ENCODE data around the gene NOS1AP. TPM values are rescaled to one million over a fixed set of nuclear protein-coding genes. Genes with fewer than 3 reads are reported as not detected.

The NOS1AP gene
- total and polyA plus RNA-seq, 9 of the 15 experiments (the other 6 are each of a cell fraction or from before 2014, with no cell fraction given): 0.07 to 1.5 (median 0.22) TPM

DNA sequence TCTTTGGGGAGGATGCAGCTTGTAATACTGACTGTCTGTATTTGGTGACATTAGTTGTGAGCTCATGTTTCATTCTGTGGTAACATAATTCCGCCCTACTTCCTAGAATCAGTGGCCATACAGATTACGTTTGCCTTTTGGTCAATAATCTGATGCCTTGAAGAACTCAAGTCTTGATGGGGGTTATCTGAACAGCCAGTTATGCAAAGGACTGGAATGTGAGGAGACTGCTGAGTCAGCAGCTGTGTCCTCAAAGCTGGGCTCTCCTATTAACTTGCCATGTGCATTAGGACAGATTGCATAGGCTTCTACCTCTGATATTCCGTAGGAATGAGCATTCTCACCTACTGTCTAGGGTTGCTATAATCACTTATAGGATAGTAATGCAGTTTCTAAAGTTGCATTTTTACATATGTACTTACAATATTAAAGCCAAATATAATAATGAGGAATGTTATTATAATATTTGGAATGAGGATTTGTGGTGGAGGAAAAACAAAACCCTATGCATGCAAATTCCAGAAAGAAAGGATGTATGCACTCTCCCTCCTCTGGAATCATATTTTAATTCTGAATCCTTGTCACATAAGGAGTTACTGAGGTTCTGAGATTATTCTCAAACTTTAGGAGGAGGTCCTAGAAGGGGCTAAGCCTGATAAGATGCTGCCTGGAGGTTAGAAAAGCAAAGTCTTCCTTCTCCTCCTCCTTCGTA lies 116.0 kb downstream of the NOS1AP start (continued):
- TF ChIP-seq ZNF184 (CRISPR knock-in tag; IDR thresholded peaks at IDR 0.05): no peak
- TF ChIP-seq ZNF224 (CRISPR knock-in tag; IDR thresholded peaks at IDR 0.05): no peak
- TF ChIP-seq, protein P1, sequence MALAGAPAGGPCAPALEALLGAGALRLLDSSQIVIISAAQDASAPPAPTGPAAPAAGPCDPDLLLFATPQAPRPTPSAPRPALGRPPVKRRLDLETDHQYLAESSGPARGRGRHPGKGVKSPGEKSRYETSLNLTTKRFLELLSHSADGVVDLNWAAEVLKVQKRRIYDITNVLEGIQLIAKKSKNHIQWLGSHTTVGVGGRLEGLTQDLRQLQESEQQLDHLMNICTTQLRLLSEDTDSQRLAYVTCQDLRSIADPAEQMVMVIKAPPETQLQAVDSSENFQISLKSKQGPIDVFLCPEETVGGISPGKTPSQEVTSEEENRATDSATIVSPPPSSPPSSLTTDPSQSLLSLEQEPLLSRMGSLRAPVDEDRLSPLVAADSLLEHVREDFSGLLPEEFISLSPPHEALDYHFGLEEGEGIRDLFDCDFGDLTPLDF (CRISPR knock-in tag; IDR thresholded peaks at IDR 0.05): no peak
- no peak for TF ChIP-seq KHSRP (IDR thresholded peaks at IDR 0.05)
- TF ChIP-seq, protein P2, sequence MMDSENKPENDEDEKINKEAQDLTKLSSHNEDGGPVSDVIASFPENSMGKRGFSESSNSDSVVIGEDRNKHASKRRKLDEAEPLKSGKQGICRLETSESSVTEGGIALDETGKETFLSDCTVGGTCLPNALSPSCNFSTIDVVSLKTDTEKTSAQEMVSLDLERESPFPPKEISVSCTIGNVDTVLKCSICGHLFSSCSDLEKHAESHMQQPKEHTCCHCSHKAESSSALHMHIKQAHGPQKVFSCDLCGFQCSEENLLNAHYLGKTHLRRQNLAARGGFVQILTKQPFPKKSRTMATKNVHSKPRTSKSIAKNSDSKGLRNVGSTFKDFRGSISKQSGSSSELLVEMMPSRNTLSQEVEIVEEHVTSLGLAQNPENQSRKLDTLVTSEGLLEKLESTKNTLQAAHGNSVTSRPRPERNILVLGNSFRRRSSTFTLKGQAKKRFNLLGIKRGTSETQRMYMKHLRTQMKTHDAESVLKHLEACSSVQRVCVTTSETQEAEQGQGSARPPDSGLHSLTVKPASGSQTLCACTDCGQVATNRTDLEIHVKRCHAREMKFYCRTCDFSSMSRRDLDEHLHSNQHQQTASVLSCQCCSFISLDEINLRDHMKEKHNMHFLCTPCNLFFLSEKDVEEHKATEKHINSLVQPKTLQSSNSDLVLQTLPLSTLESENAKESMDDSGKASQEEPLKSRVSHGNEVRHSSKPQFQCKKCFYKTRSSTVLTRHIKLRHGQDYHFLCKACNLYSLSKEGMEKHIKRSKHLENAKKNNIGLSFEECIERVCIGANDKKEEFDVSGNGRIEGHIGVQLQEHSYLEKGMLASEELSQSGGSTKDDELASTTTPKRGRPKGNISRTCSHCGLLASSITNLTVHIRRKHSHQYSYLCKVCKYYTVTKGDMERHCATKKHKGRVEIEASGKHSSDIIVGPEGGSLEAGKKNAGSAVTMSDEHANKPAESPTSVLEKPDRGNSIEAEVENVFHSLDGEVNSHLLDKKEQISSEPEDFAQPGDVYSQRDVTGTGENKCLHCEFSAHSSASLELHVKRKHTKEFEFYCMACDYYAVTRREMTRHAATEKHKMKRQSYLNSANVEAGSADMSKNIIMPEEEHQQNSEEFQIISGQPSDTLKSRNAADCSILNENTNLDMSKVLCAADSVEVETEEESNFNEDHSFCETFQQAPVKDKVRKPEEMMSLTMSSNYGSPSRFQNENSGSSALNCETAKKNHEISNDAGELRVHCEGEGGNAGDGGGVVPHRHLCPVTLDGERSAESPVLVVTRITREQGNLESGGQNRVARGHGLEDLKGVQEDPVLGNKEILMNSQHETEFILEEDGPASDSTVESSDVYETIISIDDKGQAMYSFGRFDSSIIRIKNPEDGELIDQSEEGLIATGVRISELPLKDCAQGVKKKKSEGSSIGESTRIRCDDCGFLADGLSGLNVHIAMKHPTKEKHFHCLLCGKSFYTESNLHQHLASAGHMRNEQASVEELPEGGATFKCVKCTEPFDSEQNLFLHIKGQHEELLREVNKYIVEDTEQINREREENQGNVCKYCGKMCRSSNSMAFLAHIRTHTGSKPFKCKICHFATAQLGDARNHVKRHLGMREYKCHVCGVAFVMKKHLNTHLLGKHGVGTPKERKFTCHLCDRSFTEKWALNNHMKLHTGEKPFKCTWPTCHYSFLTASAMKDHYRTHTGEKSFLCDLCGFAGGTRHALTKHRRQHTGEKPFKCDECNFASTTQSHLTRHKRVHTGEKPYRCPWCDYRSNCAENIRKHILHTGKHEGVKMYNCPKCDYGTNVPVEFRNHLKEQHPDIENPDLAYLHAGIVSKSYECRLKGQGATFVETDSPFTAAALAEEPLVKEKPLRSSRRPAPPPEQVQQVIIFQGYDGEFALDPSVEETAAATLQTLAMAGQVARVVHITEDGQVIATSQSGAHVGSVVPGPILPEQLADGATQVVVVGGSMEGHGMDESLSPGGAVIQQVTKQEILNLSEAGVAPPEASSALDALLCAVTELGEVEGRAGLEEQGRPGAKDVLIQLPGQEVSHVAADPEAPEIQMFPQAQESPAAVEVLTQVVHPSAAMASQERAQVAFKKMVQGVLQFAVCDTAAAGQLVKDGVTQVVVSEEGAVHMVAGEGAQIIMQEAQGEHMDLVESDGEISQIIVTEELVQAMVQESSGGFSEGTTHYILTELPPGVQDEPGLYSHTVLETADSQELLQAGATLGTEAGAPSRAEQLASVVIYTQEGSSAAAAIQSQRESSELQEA (IDR thresholded peaks at IDR 0.05; ENCODE audit: low read depth): no peak
- TF ChIP-seq, protein P3, sequence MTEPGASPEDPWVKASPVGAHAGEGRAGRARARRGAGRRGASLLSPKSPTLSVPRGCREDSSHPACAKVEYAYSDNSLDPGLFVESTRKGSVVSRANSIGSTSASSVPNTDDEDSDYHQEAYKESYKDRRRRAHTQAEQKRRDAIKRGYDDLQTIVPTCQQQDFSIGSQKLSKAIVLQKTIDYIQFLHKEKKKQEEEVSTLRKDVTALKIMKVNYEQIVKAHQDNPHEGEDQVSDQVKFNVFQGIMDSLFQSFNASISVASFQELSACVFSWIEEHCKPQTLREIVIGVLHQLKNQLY (CRISPR knock-in tag; conservative IDR thresholded peaks at IDR 0.05): no peak
- TF ChIP-seq, protein P4, sequence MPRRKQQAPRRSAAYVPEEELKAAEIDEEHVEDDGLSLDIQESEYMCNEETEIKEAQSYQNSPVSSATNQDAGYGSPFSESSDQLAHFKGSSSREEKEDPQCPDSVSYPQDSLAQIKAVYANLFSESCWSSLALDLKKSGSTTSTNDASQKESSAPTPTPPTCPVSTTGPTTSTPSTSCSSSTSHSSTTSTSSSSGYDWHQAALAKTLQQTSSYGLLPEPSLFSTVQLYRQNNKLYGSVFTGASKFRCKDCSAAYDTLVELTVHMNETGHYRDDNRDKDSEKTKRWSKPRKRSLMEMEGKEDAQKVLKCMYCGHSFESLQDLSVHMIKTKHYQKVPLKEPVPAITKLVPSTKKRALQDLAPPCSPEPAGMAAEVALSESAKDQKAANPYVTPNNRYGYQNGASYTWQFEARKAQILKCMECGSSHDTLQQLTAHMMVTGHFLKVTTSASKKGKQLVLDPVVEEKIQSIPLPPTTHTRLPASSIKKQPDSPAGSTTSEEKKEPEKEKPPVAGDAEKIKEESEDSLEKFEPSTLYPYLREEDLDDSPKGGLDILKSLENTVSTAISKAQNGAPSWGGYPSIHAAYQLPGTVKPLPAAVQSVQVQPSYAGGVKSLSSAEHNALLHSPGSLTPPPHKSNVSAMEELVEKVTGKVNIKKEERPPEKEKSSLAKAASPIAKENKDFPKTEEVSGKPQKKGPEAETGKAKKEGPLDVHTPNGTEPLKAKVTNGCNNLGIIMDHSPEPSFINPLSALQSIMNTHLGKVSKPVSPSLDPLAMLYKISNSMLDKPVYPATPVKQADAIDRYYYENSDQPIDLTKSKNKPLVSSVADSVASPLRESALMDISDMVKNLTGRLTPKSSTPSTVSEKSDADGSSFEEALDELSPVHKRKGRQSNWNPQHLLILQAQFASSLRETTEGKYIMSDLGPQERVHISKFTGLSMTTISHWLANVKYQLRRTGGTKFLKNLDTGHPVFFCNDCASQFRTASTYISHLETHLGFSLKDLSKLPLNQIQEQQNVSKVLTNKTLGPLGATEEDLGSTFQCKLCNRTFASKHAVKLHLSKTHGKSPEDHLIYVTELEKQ (CRISPR knock-in tag; IDR thresholded peaks at IDR 0.05): no peak
- TF ChIP-seq, protein P5, sequence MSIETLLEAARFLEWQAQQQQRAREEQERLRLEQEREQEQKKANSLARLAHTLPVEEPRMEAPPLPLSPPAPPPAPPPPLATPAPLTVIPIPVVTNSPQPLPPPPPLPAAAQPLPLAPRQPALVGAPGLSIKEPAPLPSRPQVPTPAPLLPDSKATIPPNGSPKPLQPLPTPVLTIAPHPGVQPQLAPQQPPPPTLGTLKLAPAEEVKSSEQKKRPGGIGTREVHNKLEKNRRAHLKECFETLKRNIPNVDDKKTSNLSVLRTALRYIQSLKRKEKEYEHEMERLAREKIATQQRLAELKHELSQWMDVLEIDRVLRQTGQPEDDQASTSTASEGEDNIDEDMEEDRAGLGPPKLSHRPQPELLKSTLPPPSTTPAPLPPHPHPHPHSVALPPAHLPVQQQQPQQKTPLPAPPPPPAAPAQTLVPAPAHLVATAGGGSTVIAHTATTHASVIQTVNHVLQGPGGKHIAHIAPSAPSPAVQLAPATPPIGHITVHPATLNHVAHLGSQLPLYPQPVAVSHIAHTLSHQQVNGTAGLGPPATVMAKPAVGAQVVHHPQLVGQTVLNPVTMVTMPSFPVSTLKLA (conservative IDR thresholded peaks at IDR 0.05): no peak
- peak; percentile 32; the same call in 1 of the 2 replicates for TF ChIP-seq NCOR1 (IDR thresholded peaks at IDR 0.05)
- peak; percentile 42; the same call in 1 of the 2 replicates for TF ChIP-seq ARID1B (IDR thresholded peaks at IDR 0.05)
- TF ChIP-seq RBM39 (optimal IDR thresholded peaks at IDR 0.05; ENCODE audit: low read depth, low read length): no peak
- TF ChIP-seq SMAD2 (IDR thresholded peaks at IDR 0.05; ENCODE audit: low read depth, low read length): no peak
